Raji (cell line): ENCODE results near the gene FRYL.

Experiments used
- POLR2A ChIP-seq: IDR thresholded peaks from 2 replicates; pipeline ENCODE4 v1.6.1; 2011; ENCODE audit warnings: low read depth, low read length, control low read depth; ENCODE audit not compliant: insufficient read depth

FRYL gene

DNA sequence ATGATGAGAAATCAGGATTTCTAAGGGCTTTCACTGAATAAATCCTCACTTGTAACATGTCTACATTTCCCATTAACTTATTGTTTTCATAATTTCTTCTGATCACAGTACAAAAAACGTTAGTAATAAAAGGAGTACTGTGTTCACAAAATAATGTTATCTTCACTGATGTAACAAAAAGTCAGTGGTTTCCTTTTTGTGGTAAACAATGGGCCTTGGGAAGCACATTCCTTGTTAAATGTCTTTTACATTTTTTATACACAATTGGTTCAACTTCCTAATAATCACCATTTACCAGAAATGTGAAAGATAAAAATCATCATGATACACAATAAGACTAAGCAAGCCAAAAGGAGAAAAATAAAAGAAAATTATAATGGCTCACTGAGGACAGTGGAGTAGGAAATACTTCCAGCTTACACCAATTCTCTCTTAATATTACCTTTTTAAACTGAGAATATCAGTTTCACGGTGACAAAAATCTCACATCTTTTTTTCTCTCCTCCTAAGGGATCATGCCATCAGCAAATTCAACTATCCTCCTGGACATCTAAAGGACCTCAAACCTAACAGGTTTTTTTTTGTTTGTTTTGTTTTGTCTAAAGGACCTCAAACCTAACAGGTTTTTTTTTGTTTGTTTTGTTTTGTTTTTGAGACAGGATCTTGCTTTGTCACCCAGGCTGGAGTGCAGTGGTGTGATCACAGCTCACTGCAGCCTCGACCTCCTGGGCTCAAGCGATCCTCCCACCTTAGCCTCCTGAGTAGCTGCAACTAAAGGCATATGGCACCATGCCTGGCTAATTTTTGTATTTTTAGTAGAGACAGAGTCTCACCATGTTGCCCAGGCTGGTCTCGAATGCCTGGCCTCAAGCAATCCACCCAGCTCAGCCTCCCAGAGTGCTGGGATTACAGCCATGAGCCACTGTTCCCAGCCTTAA, 57.3 kb downstream of the FRYL start:
- TF ChIP-seq POLR2A, result no peak

DNA sequence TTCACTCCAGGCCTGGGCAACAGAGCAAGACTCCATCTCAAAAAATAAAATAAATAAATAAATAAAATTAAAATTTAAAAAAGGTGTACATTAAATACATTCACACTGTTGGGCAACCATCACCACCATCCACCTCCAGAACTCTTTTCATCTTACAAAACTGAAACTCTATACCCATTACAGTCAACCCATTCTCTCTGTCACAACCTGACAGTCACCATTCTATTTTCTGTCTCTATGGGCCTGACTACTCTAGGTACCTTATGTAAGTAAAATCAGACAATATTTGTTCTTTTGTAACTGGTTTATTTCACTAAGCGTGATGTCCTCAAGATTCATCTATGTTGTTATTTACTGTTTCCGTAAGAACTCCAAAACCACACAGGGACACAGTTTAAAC, 59.6 kb downstream of the FRYL start:
- TF ChIP-seq POLR2A, result no peak

DNA sequence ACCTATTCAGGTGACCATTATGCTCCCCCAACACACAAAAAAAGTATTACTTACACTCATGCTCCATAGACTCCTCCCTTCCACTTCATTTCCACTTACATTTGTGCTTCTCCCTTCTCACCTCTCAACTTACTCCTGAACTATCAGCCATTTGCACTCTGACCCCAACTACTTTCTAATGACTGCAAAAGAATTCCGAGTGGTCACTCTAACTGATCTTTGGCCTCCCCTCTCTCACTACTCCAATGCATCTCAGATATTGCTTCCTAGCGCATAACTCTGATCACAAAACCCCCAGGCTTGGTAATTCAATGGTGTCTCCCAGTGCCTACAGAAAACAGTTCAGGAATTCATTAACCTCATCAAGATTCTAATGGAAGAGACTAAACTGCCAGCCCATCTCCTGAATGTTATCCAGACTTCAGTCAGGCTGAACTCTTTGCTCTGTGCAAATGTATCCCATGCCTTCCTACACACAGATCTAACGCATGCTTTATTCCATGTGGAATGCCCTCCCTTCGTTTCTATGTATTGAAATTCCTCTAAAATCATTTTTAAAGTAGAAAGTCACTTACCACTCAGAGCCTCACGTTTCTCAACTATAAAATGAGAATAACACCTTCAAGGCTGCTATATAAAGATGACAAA, 61.1 kb downstream of the FRYL start:
- no peak for TF ChIP-seq POLR2A

DNA sequence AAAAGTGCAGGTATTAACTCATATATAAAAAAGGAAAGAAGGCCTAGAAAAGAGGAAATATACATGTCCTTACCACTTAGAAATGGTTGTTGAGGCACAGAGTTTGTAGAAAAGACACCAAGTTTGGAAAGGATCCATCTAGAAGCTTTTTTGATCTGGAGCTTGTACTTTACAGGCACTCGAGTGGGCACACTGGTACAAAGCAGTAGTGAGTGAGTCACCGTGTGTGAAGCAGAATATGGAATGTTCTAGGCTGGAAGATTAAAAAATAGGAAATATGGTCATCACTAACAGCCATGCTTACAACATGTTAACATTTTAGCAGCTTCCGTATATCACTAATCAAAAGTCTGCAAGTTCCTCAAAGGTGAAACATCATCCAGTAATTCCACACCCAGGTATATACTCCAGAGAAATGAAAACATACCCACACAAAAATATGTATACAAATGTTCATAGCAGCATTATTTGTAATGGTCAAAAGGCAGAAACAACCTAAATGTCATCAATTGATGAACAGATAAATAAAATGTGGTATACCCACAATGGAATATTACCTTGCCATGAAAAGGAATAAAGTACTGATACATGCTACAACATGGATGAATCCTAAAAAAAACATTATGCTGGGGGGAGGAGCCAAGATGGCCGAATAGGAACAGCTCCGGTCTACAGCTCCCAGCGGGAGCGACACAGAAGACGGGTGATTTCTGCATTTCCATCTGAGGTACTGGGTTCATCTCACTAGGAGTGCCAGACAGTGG, 69.5 kb downstream of the FRYL start:
- TF ChIP-seq POLR2A, result no peak

DNA sequence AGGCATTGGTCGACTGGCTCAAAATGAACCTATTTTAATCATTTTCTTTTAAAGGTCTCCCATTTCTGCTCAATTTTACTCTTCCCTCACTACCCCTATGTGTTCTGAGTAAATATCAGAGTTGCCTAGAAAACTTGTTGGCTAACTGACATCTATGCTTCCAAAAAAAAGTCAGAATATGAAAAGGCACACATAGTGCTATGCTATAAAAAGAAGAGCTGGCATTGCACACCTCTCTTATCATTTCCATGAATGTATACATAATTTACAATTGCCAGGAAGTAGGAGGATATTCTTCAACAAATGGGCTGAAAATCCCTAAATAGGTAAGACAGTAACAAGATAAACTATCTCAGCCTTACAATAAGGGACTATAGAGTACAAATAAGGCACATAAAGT, 70.2 kb downstream of the FRYL start:
- no peak for TF ChIP-seq POLR2A

GRCh38 chr4:48708610-48709009, 71.5 kb downstream of the FRYL start:
- TF ChIP-seq POLR2A, result no peak

- TF ChIP-seq POLR2A, result no peak
Observed at GRCh38 chr4:48706736-48707135, 73.3 kb downstream of the FRYL start.

- TF ChIP-seq POLR2A, result no peak
Observed at GRCh38 chr4:48705609-48706008, 74.5 kb downstream of the FRYL start.

GRCh38 chr4:48704091-48704802, 75.8 kb downstream of the FRYL start:
- TF ChIP-seq POLR2A, result no peak

DNA sequence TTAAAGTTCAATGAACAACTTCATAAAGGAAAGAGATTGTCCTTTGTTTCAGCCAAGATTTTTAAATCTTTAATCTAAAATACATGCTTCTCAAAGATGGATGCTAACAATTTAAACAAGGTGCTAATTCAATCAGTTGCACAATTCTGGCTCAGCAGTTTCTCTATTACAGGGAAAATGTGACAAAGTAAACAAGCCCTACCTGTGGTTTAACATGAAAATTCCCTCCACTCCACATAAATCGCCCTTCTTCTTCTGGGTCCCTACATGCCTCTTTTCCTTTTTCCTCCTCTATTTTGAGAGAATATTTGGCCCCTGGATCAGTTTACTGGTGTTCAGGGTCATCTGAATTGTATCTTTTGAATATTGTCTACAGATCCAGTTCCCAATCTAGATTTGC, 80.6 kb downstream of the FRYL start:
- no peak for TF ChIP-seq POLR2A

GRCh38 chr4:48698029-48698971, 81.8 kb downstream of the FRYL start:
- no peak for TF ChIP-seq POLR2A

- TF ChIP-seq POLR2A, result no peak
Observed at GRCh38 chr4:48694824-48695223, 85.3 kb downstream of the FRYL start.

DNA sequence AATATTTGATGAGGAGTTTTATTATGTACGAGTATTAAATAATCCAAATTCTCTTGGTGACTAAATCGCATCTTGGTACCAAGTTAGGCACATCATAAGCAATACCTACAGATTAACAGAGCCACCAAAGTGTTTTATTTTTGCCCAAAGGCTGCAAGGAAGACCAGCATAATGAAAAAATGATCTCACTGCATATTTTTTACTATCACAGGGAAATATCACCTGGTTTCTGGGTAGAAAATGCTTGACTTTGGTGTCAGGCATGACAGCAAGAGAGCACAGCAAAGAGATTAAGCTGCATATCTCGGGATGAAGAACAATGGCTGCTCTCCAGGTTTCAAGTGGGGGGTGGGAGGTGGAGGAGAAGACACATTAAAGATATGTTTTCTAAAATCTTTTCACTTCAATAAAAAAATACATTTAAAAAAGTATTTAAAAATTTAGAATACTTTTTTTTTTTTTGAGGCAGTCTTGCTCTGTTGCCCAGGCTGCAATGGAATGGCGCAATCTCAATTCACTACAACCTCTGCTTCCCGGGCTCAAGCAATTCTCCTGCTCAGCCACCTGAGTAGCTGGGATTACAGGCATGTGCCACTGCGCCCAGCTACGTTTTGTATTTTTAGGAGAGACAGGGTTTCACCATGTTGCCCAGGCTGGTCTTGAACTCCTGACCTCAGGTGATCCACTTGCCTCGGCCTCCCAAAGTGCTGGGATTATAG, 86.1 kb downstream of the FRYL start:
- no peak for TF ChIP-seq POLR2A
